IMR-90 (cell line): ENCODE data around the gene TMEM26. TPM values are rescaled to one million over a fixed set of nuclear protein-coding genes. Genes with fewer than 3 reads are reported as not detected.

Experiments
- ATAC-seq: fragments of 200-7000 bp; cut with Tn5 transposase; 2 replicates; pipeline ENCODE4 v1.9.1; 2020; ENCODE audit warnings: low read depth, mild to moderate bottlenecking, moderate library complexity
- BruUV-seq: library from RNA; stranded (reverse); fragments of 400-500 nt; replicated peaks from 2 replicates; lab custom pipeline; 2021; lab: Mats Ljungman, UMichigan
- CTCF ChIA-PET: fragments of 300-600 bp; formaldehyde crosslinking; extraction: SDS; loops from one replicate; lab custom pipeline; 2021; ENCODE audit warnings: antibody characterized with exemption; lab: Yijun Ruan, JAX
- POLR2A ChIA-PET: fragments of 300-600 bp; sonication (Branson Sonifier 250); formaldehyde crosslinking; loops from one replicate; lab custom pipeline; 2022; ENCODE audit warnings: antibody characterized with exemption; ENCODE audit not compliant: unreplicated experiment; lab: Charles Lee
- DNase-seq: peaks from one replicate; pipeline ENCODE4 v3.0.0; 2013
- H2AFZ ChIP-seq: replicated peaks from 2 replicates; pipeline ENCODE3; 2013; ENCODE audit warnings: low read length, mild to moderate bottlenecking; ENCODE audit not compliant: poor library complexity
- H2AK5ac ChIP-seq: 2 replicates; pipeline ENCODE4 v1.6.1; 2013; ENCODE audit warnings: low read depth, low read length, inconsistent platforms
- H2AK9ac ChIP-seq: replicated peaks from 2 replicates; pipeline ENCODE3; 2013; ENCODE audit warnings: mild to moderate bottlenecking, low read depth, low read length, moderate library complexity; ENCODE audit not compliant: poor library complexity
- H2BK120ac ChIP-seq: 2 replicates; pipeline ENCODE4 v1.6.1; 2013; ENCODE audit warnings: low read depth, low read length, inconsistent platforms
- H2BK15ac ChIP-seq: 3 replicates; pipeline ENCODE4 v1.6.1; 2013; ENCODE audit warnings: low read depth, low read length, inconsistent platforms
- H2BK20ac ChIP-seq: 2 replicates; pipeline ENCODE4 v1.6.1; 2013; ENCODE audit warnings: low read depth, mild to moderate bottlenecking, inconsistent platforms, low read length, moderate library complexity
- H2BK5ac ChIP-seq: 2 replicates; pipeline ENCODE4 v1.6.1; 2013; ENCODE audit warnings: mild to moderate bottlenecking, low read depth, low read length, inconsistent platforms; ENCODE audit not compliant: poor library complexity, severe bottlenecking
- H3K14ac ChIP-seq: replicated peaks from 2 replicates; pipeline ENCODE4 v1.6.1; 2013; ENCODE audit warnings: low read depth, low read length, inconsistent platforms
- H3K18ac ChIP-seq: 2 replicates; pipeline ENCODE4 v1.6.1; 2013; ENCODE audit warnings: low read depth, low read length, control low read depth
- H3K23ac ChIP-seq: 2 replicates; pipeline ENCODE4 v1.6.1; 2013; ENCODE audit warnings: low read depth, low read length, inconsistent platforms
- H3K27ac ChIP-seq: 2 replicates; pipeline ENCODE4 v1.5.1; 2013; ENCODE audit warnings: mild to moderate bottlenecking, control low read depth, low read length; ENCODE audit not compliant: insufficient read depth
- H3K27me3 ChIP-seq: 2 replicates; pipeline ENCODE4 v1.6.1; 2013; ENCODE audit warnings: low read length; ENCODE audit not compliant: control insufficient read depth, insufficient read depth
- H3K36me3 ChIP-seq: 2 replicates; pipeline ENCODE4 v1.6.1; 2013; ENCODE audit warnings: low read length, mixed read lengths; ENCODE audit not compliant: control insufficient read depth, insufficient read depth
- H3K4ac ChIP-seq: 2 replicates; pipeline ENCODE4 v1.6.1; 2013; ENCODE audit warnings: low read depth, low read length, inconsistent platforms
- H3K4me1 ChIP-seq: 2 replicates; pipeline ENCODE4 v1.6.1; 2013; ENCODE audit warnings: low read length, mixed read lengths; ENCODE audit not compliant: control insufficient read depth, insufficient read depth
- H3K4me2 ChIP-seq: 2 replicates; pipeline ENCODE4 v1.6.1; 2013; ENCODE audit warnings: low read depth, mild to moderate bottlenecking, control low read depth, low read length, moderate library complexity
- H3K4me3 ChIP-seq: 2 replicates; pipeline ENCODE4 v1.5.1; 2013; ENCODE audit warnings: low read depth, mild to moderate bottlenecking, control low read depth, low read length, moderate library complexity; ENCODE audit not compliant: insufficient read depth
- H3K56ac ChIP-seq: 2 replicates; pipeline ENCODE4 v1.6.1; 2013; ENCODE audit warnings: low read length, inconsistent platforms; ENCODE audit not compliant: insufficient read depth; ENCODE audit errors: extremely low read depth
- H3K79me1 ChIP-seq, 2 experiments: 2 replicates each; pipeline ENCODE4 v1.6.1; 2013; ENCODE audit warnings: low read length in 2 of 2, inconsistent platforms in 1 of 2, low read depth in 1 of 2
- H3K9ac ChIP-seq: 2 replicates; pipeline ENCODE4 v1.6.1; 2013; ENCODE audit warnings: low read depth, low read length, control low read depth
- H3K9me1 ChIP-seq: 2 replicates; pipeline ENCODE4 v1.6.1; 2013; ENCODE audit warnings: low read length, inconsistent platforms; ENCODE audit not compliant: insufficient read depth
- H3K9me3 ChIP-seq: 2 replicates; pipeline ENCODE4 v1.6.1; 2013; ENCODE audit warnings: low read length; ENCODE audit not compliant: control insufficient read depth, insufficient read depth
- H4K20me1 ChIP-seq: 2 replicates; pipeline ENCODE4 v1.6.1; 2013; ENCODE audit warnings: low read length, inconsistent platforms; ENCODE audit not compliant: insufficient read depth
- H4K5ac ChIP-seq: 2 replicates; pipeline ENCODE4 v1.6.1; 2013; ENCODE audit warnings: mild to moderate bottlenecking, low read depth, low read length, control low read depth
- H4K8ac ChIP-seq, 2 experiments: 2 replicates each; pipeline ENCODE4 v1.6.1; 2013; ENCODE audit warnings: low read depth in 2 of 2, low read length in 2 of 2, control low read depth in 1 of 2, inconsistent platforms in 1 of 2
- H4K91ac ChIP-seq: 2 replicates; pipeline ENCODE4 v1.6.1; 2013; ENCODE audit warnings: low read depth, low read length, inconsistent platforms; ENCODE audit not compliant: insufficient read depth
- CEBPB ChIP-seq: IDR thresholded peaks from 2 replicates; pipeline ENCODE4 v1.6.1; 2012; ENCODE audit warnings: low read depth, low read length, improper control_type of control experiment
- CHD1 ChIP-seq: IDR thresholded peaks from 2 replicates; pipeline ENCODE4 v1.6.1; 2012; ENCODE audit warnings: low read depth, low read length, improper control_type of control experiment
- ELK1 ChIP-seq: fragments of 150-350 bp; IDR thresholded peaks from 2 replicates; pipeline ENCODE4 v1.6.1; 2016; ENCODE audit warnings: low read depth, mild to moderate bottlenecking, low read length, moderate library complexity, borderline replicate concordance
- FOS ChIP-seq: fragments of 150-350 bp; IDR thresholded peaks from 2 replicates; pipeline ENCODE4 v1.6.1; 2016; ENCODE audit warnings: low read depth, low read length
- MAFK ChIP-seq: IDR thresholded peaks from 2 replicates; pipeline ENCODE4 v1.6.1; 2012; ENCODE audit warnings: low read depth, low read length, improper control_type of control experiment
- MAZ ChIP-seq: IDR thresholded peaks from 2 replicates; pipeline ENCODE4 v1.6.1; 2012; ENCODE audit warnings: low read depth, mild to moderate bottlenecking, low read length, improper control_type of control experiment, moderate library complexity, borderline replicate concordance
- POLR2A ChIP-seq: IDR thresholded peaks from 2 replicates; pipeline ENCODE4 v1.6.1; 2012; ENCODE audit warnings: mild to moderate bottlenecking, low read depth, low read length
- RAD21 ChIP-seq: IDR thresholded peaks from 2 replicates; pipeline ENCODE4 v1.6.1; 2012; ENCODE audit warnings: low read length, improper control_type of control experiment
- RCOR1 ChIP-seq: IDR thresholded peaks from 2 replicates; pipeline ENCODE4 v1.6.1; 2012; ENCODE audit warnings: mild to moderate bottlenecking, low read length, improper control_type of control experiment; ENCODE audit not compliant: insufficient replicate concordance
- RFX5 ChIP-seq: IDR thresholded peaks from 2 replicates; pipeline ENCODE4 v1.8.0; 2012; ENCODE audit warnings: low read depth, mild to moderate bottlenecking, low read length, moderate library complexity
- USF2 ChIP-seq: fragments of 150-350 bp; IDR thresholded peaks from 2 replicates; pipeline ENCODE4 v1.6.1; 2017; ENCODE audit warnings: mild to moderate bottlenecking, antibody characterized with exemption, low read length, low read depth
- dilution Hi-C: fragments of 300-500 bp; cut with HindIII; formaldehyde crosslinking; loops from one replicate; pipeline ENCODE4 v1.14.3; 2018; ENCODE audit warnings: low sequenced_read_pairs; ENCODE audit not compliant: unreplicated experiment
- in situ Hi-C: fragments of 300-500 bp; cut with MboI; formaldehyde crosslinking; loops from 3 replicates; pipeline ENCODE4 v1.14.3; 2019; ENCODE audit warnings: low sequenced_read_pairs, inconsistent platforms, mixed read lengths
- intact Hi-C: fragments of 100-400 bp; cut with micrococcal nuclease; formaldehyde crosslinking; loops from 2 replicates; pipeline ENCODE4 v1.10.0; 2022
- polyA plus RNA-seq, 3 experiments: library from polyadenylated mRNA; depleted of rRNA; stranded (reverse); fragments of >200 nt; gene quantifications; 2 replicates each; pipeline ENCODE4 v1.2.3, GENCODE V29; 2012; ENCODE audit warnings: low replicate concordance in 1 of 3
- total RNA-seq: library from RNA; depleted of rRNA; stranded (reverse); fragments of >200 nt; gene quantifications from 2 replicates; pipeline ENCODE4 v1.2.3, GENCODE V29; 2012
- TF ChIP-seq, protein P1 (sequence below): conservative IDR thresholded peaks from 2 replicates; pipeline ENCODE4 v1.5.1; 2012; ENCODE audit warnings: mild to moderate bottlenecking, low read depth, low read length, improper control_type of control experiment

The TMEM26 gene
- total and polyA plus RNA-seq, 2 of the 4 experiments (the other 2 are of a cell fraction), result 0.22 to 0.36 TPM

- Histone ChIP-seq H2BK5ac (no peak overlapping the region), H2BK20ac (no peak overlapping the region), H3K9me3 (no peaks in the 10 kb centered on the region), H4K20me1 (no peaks in the 10 kb centered on the region), H2BK120ac (no peak overlapping the region), H2AFZ (no peak overlapping the region), H3K79me1 (no peaks in the 10 kb centered on the region), H2AK9ac (no peak overlapping the region), H3K9me1 (no peaks in the 10 kb centered on the region), H3K4me2 (no peak overlapping the region), H3K27me3 (no peaks in the 10 kb centered on the region), H2BK15ac (no peak overlapping the region), H2AK5ac (no peak overlapping the region), H3K23ac (no peak overlapping the region), H3K9ac (no peak overlapping the region), H3K4ac (no peak overlapping the region), H3K18ac (no peak overlapping the region), H3K4me3 (no peak overlapping the region), H4K5ac (no peak overlapping the region), H3K36me3 (no peaks in the 10 kb centered on the region), H4K91ac (no peak overlapping the region), H3K14ac (no peak overlapping the region), H3K27ac (no peak overlapping the region), H3K4me1 (no peaks in the 10 kb centered on the region), H4K8ac (no peak overlapping the region), H3K56ac (no peak overlapping the region)
- BruUV-seq, result no TSS peak
- dilution Hi-C loops (no loop called here), intact Hi-C loops (no loop called here), in situ Hi-C loops (no loop called here)
- TF ChIP-seq MAFK (no peak), RCOR1 (no peak), FOS (no peak), POLR2A (no peak), RAD21 (no peak), RFX5 (no peak), CHD1 (no peak), CEBPB (no peak), ELK1 (no peak), USF2 (no peak), MAZ (no peak)
- TF ChIP-seq, protein P1, sequence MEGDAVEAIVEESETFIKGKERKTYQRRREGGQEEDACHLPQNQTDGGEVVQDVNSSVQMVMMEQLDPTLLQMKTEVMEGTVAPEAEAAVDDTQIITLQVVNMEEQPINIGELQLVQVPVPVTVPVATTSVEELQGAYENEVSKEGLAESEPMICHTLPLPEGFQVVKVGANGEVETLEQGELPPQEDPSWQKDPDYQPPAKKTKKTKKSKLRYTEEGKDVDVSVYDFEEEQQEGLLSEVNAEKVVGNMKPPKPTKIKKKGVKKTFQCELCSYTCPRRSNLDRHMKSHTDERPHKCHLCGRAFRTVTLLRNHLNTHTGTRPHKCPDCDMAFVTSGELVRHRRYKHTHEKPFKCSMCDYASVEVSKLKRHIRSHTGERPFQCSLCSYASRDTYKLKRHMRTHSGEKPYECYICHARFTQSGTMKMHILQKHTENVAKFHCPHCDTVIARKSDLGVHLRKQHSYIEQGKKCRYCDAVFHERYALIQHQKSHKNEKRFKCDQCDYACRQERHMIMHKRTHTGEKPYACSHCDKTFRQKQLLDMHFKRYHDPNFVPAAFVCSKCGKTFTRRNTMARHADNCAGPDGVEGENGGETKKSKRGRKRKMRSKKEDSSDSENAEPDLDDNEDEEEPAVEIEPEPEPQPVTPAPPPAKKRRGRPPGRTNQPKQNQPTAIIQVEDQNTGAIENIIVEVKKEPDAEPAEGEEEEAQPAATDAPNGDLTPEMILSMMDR, result no peak
- ChIA-PET POLR2A (no interaction called here), CTCF (no interaction called here)
- DNase-seq (peak; percentile 67), ATAC-seq (peak; percentile 44)
Measured at GRCh38 chr10:61404751-61405150, 48.4 kb downstream of the TMEM26 start.
